Ascending aorta (tissue), 2 donors: ENCODE measurements around the gene TMEM120A. TPM values are rescaled to one million over a fixed set of nuclear protein-coding genes. Genes with fewer than 3 reads are reported as not detected.
A peak's percentile ranks its signal among the peaks of the same experiment; 100 is the strongest.

Experiments used
- DNase-seq, 2 donors: peaks; one replicate each; pipeline ENCODE4 v3.0.0-alpha.2; 2019; ENCODE audit warnings: low spot score in 2 of 2
- H3K27ac ChIP-seq, 2 donors: fragments of 200-600 bp; sonication (generic); one replicate each; pipeline ENCODE4 v1.5.1; 2016 to 2017; ENCODE audit warnings: mild to moderate bottlenecking in 1 of 2
- H3K27me3 ChIP-seq: fragments of 200-600 bp; sonication (generic); one replicate; pipeline ENCODE4 v1.5.1; 2017
- H3K36me3 ChIP-seq, 2 donors: fragments of 200-600 bp; sonication (generic); one replicate each; pipeline ENCODE4 v1.5.1; 2016
- H3K4me1 ChIP-seq, 2 donors: fragments of 200-600 bp; sonication (generic); one replicate each; pipeline ENCODE4 v1.5.1; 2016 to 2017; ENCODE audit warnings: mild to moderate bottlenecking in 1 of 2
- H3K4me3 ChIP-seq, 2 donors: fragments of 200-600 bp; sonication (generic); one replicate each; pipeline ENCODE4 v1.5.1; 2016 to 2017; ENCODE audit warnings: mild to moderate bottlenecking in 1 of 2
- H3K9me3 ChIP-seq, 2 donors: fragments of 200-600 bp; sonication (generic); one replicate each; pipeline ENCODE4 v1.5.1; 2016
- CTCF ChIP-seq, 3 experiments: fragments of 200-600 bp in 2 of 3; fragments of 450-650 bp in 1 of 3; sonication (generic) in 2 of 3; IDR thresholded peaks; one replicate each; pipeline ENCODE4 v1.5.1; 2016 to 2019; ENCODE audit warnings: antibody characterized with exemption in 3 of 3, mild to moderate bottlenecking in 1 of 3, moderate library complexity in 1 of 3
- intact Hi-C: fragments of 100-400 bp; cut with DNase I; formaldehyde crosslinking; loops from one replicate; pipeline ENCODE4 v1.15.1; 2023
- total RNA-seq: library from RNA; depleted of rRNA; stranded (reverse); fragments of >200 nt; gene quantifications from one replicate; pipeline ENCODE4 v1.1.0, GENCODE V29; 2016

The TMEM120A gene
- total RNA-seq, 1 donor from 2014 or later: 24.2 TPM

GRCh38 chr7:75943864-75944263 is 50.5 kb downstream of the TMEM120A start:
- H3K4me3 ChIP-seq: no peak overlapping the region
- H3K27ac ChIP-seq: no peak overlapping the region
- TF ChIP-seq CTCF (IDR thresholded peaks at IDR 0.05): no peak
- no peak for DNase-seq
- no peaks in the 10 kb centered on the region for H3K27me3 ChIP-seq
- peaks cover 0 to 11% of the 10 kb centered on the region in 2 donors for H3K36me3 ChIP-seq
- no peaks in the 10 kb centered on the region for H3K9me3 ChIP-seq
- H3K4me1 ChIP-seq: no peaks in the 10 kb centered on the region
- intact Hi-C loops: no loop called here

DNA sequence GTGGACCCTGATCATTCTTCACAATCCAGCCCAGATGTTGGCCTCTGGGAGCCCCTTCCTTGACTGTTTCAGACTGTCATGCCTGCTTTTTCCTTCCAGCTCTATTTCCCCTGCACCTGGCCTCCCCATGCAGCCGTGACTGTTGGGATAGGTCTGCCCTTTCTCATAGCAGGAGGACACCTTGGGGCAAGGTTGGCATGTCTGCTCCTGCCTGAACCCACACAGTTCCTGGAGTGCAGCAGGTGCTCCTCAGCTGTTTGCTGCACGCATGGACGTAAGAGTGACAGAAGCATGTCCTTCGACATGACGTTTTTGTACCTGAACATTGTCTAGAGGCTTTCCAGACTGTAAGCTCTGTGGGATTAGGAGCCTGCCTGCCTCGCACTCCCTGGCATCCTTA is 55.5 kb downstream of the TMEM120A start:
- Histone ChIP-seq H3K36me3 (no peaks in the 10 kb centered on the region), H3K27me3 (no peaks in the 10 kb centered on the region), H3K4me3 (no peak overlapping the region), H3K27ac (no peak overlapping the region), H3K9me3 (no peaks in the 10 kb centered on the region), H3K4me1 (peaks cover 0 to 5% of the 10 kb centered on the region in 2 donors)
- intact Hi-C loops: no loop called here
- TF ChIP-seq CTCF (IDR thresholded peaks at IDR 0.05): no peak
- no peak for DNase-seq

GRCh38 chr7:75937958-75938786 is 56.2 kb downstream of the TMEM120A start:
- peaks cover 0 to 5% of the 10 kb centered on the region in 2 donors for H3K4me1 ChIP-seq
- intact Hi-C loops: no loop called here
- peak; percentile 48 to 81 for DNase-seq

More at GRCh38 chr7:75937958-75938786, 56.2 kb downstream of the TMEM120A start:
- no peaks in the 10 kb centered on the region for H3K27me3 ChIP-seq
- H3K36me3 ChIP-seq: no peaks in the 10 kb centered on the region
- TF ChIP-seq CTCF (IDR thresholded peaks at IDR 0.05): no peak
- H3K27ac ChIP-seq: no peak overlapping the region
- H3K9me3 ChIP-seq: no peaks in the 10 kb centered on the region
- no peak overlapping the region for H3K4me3 ChIP-seq

Other genes starting within 250 kb of the TMEM120A start
- gene CCL26, start 222.4 kb downstream of the TMEM120A start, total RNA-seq: not detected
- gene CCL24, start 180.8 kb downstream of the TMEM120A start, total RNA-seq: not detected
- gene RHBDD2, start 115.6 kb downstream of the TMEM120A start, total RNA-seq: 51.7 TPM
- gene POR, start 79.4 kb downstream of the TMEM120A start, total RNA-seq: 236 TPM
- gene STYXL1, start 53.4 kb upstream of the TMEM120A start, total RNA-seq: 0.96 TPM
- gene MDH2, start 53.5 kb upstream of the TMEM120A start, total RNA-seq: 63.5 TPM
- 3.4 TPM for gene SRRM3, start 207.3 kb upstream of the TMEM120A start, total RNA-seq